HEK293 (cell line): Measurements from ENCODE around the gene COL3A1.

ENCODE experiments used
- CTCF ChIA-PET: fragments of 350-600 bp; formaldehyde crosslinking; extraction: SDS; loops from one replicate; lab custom pipeline; 2021; ENCODE audit warnings: antibody characterized with exemption; lab: Yijun Ruan, JAX
- POLR2A ChIA-PET: fragments of 300-600 bp; formaldehyde crosslinking; extraction: SDS; loops from one replicate; lab custom pipeline; 2020; ENCODE audit warnings: antibody characterized with exemption, inconsistent platforms; lab: Yijun Ruan, JAX
- H3K27ac ChIP-seq: fragments of 200-500 bp; sonication (Bioruptor generic); 2 replicates; pipeline ENCODE4 v1.5.1; 2014; ENCODE audit warnings: low read depth, low read length, control low read depth, inconsistent platforms; ENCODE audit errors: extremely low read depth
- H3K36me3 ChIP-seq, 2 experiments: fragments of 200-500 bp in 1 of 2; sonication (Bioruptor generic) in 1 of 2; 1 replicate in 1 of 2; 2 replicates in 1 of 2; pipeline ENCODE4 v1.5.1; 2014 to 2017; ENCODE audit warnings: inconsistent platforms in 2 of 2, low read length in 2 of 2; ENCODE audit not compliant: control insufficient read depth in 2 of 2, insufficient read depth in 1 of 2
- H3K4me1 ChIP-seq: fragments of 200-500 bp; sonication (Bioruptor generic); 2 replicates; pipeline ENCODE4 v1.5.1; 2014; ENCODE audit warnings: mild to moderate bottlenecking, low read length, inconsistent platforms; ENCODE audit not compliant: control insufficient read depth, insufficient read depth
- H3K4me3 ChIP-seq: 2 replicates; pipeline ENCODE4 v1.5.1; 2011; ENCODE audit warnings: low read depth, mild to moderate bottlenecking, control low read depth, low read length, moderate library complexity
- H3K9me3 ChIP-seq: fragments of 200-500 bp; sonication (Bioruptor generic); 2 replicates; pipeline ENCODE4 v1.5.1; 2014; ENCODE audit warnings: low read depth, low read length, inconsistent platforms; ENCODE audit not compliant: control insufficient read depth, insufficient read depth
- GLI4 ChIP-seq: fragments of 450-650 bp; formaldehyde crosslinking; IDR thresholded peaks from 2 replicates; pipeline ENCODE4 v1.5.1; 2016; ENCODE audit warnings: missing biosample characterization, missing genetic modification characterization
- MZF1 ChIP-seq: fragments of 450-650 bp; formaldehyde crosslinking; IDR thresholded peaks from 2 replicates; pipeline ENCODE4 v1.5.1; 2017; ENCODE audit warnings: missing biosample characterization, missing genetic modification characterization, borderline replicate concordance
- PRDM1 ChIP-seq: fragments of 450-650 bp; formaldehyde crosslinking; IDR thresholded peaks from 2 replicates; pipeline ENCODE4; 2016; ENCODE audit warnings: missing biosample characterization, missing genetic modification characterization
- SCRT2 ChIP-seq: fragments of 450-650 bp; formaldehyde crosslinking; IDR thresholded peaks from 2 replicates; pipeline ENCODE4 v1.5.1; 2016; ENCODE audit warnings: missing biosample characterization, missing genetic modification characterization
- SETDB1 ChIP-seq: IDR thresholded peaks from one replicate; pipeline ENCODE4 v1.6.1; 2017; ENCODE audit warnings: mild to moderate bottlenecking, low read length, moderate library complexity, mixed read lengths; ENCODE audit not compliant: insufficient read length
- WT1 ChIP-seq: fragments of 450-650 bp; formaldehyde crosslinking; IDR thresholded peaks from 2 replicates; pipeline ENCODE4 v1.5.1; 2016; ENCODE audit warnings: missing biosample characterization, missing genetic modification characterization
- YY1 ChIP-seq: fragments of 450-650 bp; formaldehyde crosslinking; IDR thresholded peaks from 2 replicates; pipeline ENCODE4 v1.5.1; 2018; ENCODE audit warnings: missing biosample characterization, missing genetic modification characterization
- ZBTB7A ChIP-seq: fragments of 450-650 bp; formaldehyde crosslinking; IDR thresholded peaks from 2 replicates; pipeline ENCODE4 v1.5.1; 2016; ENCODE audit warnings: low read depth, missing biosample characterization, missing genetic modification characterization
- ZNF114 ChIP-seq: fragments of 450-650 bp; formaldehyde crosslinking; IDR thresholded peaks from 2 replicates; pipeline ENCODE4 v1.5.0; 2017; ENCODE audit warnings: missing biosample characterization, missing genetic modification characterization
- ZNF169 ChIP-seq: fragments of 450-650 bp; formaldehyde crosslinking; IDR thresholded peaks from 2 replicates; pipeline ENCODE4 v1.5.1; 2016; ENCODE audit warnings: missing biosample characterization, missing genetic modification characterization
- ZNF19 ChIP-seq: fragments of 450-650 bp; formaldehyde crosslinking; IDR thresholded peaks from 2 replicates; pipeline ENCODE4; 2016; ENCODE audit warnings: missing biosample characterization, missing genetic modification characterization, low read depth
- ZNF274 ChIP-seq, 2 experiments: fragments of 200-500 bp in 1 of 2; fragments of 450-650 bp in 1 of 2; sonication (Bioruptor generic) in 1 of 2; formaldehyde crosslinking in 1 of 2; IDR thresholded peaks; 2 replicates each; pipeline versions ENCODE4 v1.5.1 to v1.6.1; 2014 to 2016; ENCODE audit warnings: borderline replicate concordance in 1 of 2, inconsistent platforms in 1 of 2, low read length in 1 of 2, missing biosample characterization in 1 of 2, missing genetic modification characterization in 1 of 2
- ZNF404 ChIP-seq: fragments of 450-650 bp; formaldehyde crosslinking; IDR thresholded peaks from 2 replicates; pipeline ENCODE4 v1.5.1; 2017; ENCODE audit warnings: missing biosample characterization, missing genetic modification characterization
- ZNF423 ChIP-seq: fragments of 450-650 bp; formaldehyde crosslinking; IDR thresholded peaks from 2 replicates; pipeline ENCODE4 v1.5.1; 2016; ENCODE audit warnings: missing biosample characterization, missing genetic modification characterization
- ZNF514 ChIP-seq: fragments of 450-650 bp; formaldehyde crosslinking; IDR thresholded peaks from 2 replicates; pipeline ENCODE4 v1.5.1; 2016; ENCODE audit warnings: missing biosample characterization, missing genetic modification characterization
- ZNF529 ChIP-seq: fragments of 450-650 bp; formaldehyde crosslinking; IDR thresholded peaks from 2 replicates; pipeline ENCODE4 v1.5.1; 2017; ENCODE audit warnings: missing genetic modification characterization, missing biosample characterization; ENCODE audit not compliant: insufficient replicate concordance
- ZNF530 ChIP-seq: fragments of 450-650 bp; formaldehyde crosslinking; IDR thresholded peaks from 2 replicates; pipeline ENCODE4 v1.5.1; 2016; ENCODE audit warnings: low read depth, missing biosample characterization, missing genetic modification characterization
- ZNF548 ChIP-seq: fragments of 450-650 bp; formaldehyde crosslinking; IDR thresholded peaks from 2 replicates; pipeline ENCODE4 v1.5.1; 2016; ENCODE audit warnings: missing biosample characterization, missing genetic modification characterization
- ZNF555 ChIP-seq: fragments of 450-650 bp; formaldehyde crosslinking; conservative IDR thresholded peaks from 2 replicates; pipeline ENCODE4 v1.5.1; 2017; ENCODE audit warnings: missing biosample characterization, mild to moderate bottlenecking, missing genetic modification characterization, inconsistent platforms
- ZNF596 ChIP-seq: fragments of 450-650 bp; IDR thresholded peaks from 2 replicates; pipeline ENCODE4 v1.5.0; 2018; ENCODE audit warnings: missing biosample characterization, mild to moderate bottlenecking, missing genetic modification characterization, moderate library complexity
- ZNF654 ChIP-seq: fragments of 450-650 bp; formaldehyde crosslinking; IDR thresholded peaks from 2 replicates; pipeline ENCODE4 v1.5.1; 2016; ENCODE audit warnings: low read depth, missing biosample characterization, missing genetic modification characterization
- ZNF670 ChIP-seq: fragments of 450-650 bp; formaldehyde crosslinking; IDR thresholded peaks from 2 replicates; pipeline ENCODE4 v1.5.1; 2016; ENCODE audit warnings: missing biosample characterization, missing genetic modification characterization, low read depth
- ZNF768 ChIP-seq: fragments of 450-650 bp; formaldehyde crosslinking; IDR thresholded peaks from 2 replicates; pipeline ENCODE4 v1.5.1; 2018; ENCODE audit warnings: missing biosample characterization, mild to moderate bottlenecking, missing genetic modification characterization
- ZSCAN16 ChIP-seq: fragments of 450-650 bp; formaldehyde crosslinking; IDR thresholded peaks from 2 replicates; pipeline ENCODE4 v1.5.1; 2016; ENCODE audit warnings: missing biosample characterization, missing genetic modification characterization
- TF ChIP-seq, protein P1 (sequence below): fragments of 450-650 bp; formaldehyde crosslinking; IDR thresholded peaks from 2 replicates; pipeline ENCODE4 v1.5.1; 2016; ENCODE audit warnings: missing biosample characterization, missing genetic modification characterization
- TF ChIP-seq, protein P2 (sequence below): fragments of 450-650 bp; formaldehyde crosslinking; IDR thresholded peaks from 2 replicates; pipeline ENCODE4 v1.5.1; 2016; ENCODE audit warnings: missing biosample characterization, missing genetic modification characterization

COL3A1 gene

DNA sequence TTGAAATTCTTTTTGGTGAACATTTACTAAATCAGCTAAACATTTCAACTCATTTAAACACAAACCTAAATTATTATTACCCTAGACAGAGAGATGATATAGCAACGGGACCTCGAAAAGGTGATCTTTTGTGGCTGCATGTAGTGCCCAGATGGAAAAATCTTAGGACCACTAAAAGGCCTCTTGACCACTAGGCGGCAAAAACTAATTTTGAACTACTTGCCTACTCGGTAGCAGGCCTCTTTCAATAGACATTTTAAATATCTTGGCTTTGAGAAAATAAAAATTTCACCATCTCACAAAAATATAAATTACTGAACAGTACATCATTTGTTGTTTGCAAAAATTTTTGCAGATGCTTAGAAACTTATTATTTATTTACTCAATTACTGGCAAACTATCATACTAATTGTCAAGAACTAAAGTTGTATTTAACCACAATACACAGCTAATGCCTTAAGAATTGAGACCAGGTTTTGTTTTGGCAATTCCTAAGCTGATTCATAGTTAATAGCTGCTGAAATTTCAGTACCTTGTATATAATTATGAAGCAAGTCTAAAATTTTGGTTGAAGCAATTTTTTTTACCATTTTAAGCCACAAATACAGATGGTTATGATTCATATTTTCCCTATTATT is 9.4 kb downstream of the COL3A1 start (continued):
- no peak for TF ChIP-seq SETDB1
- TF ChIP-seq, all 188 proteins: peak for 0

DNA sequence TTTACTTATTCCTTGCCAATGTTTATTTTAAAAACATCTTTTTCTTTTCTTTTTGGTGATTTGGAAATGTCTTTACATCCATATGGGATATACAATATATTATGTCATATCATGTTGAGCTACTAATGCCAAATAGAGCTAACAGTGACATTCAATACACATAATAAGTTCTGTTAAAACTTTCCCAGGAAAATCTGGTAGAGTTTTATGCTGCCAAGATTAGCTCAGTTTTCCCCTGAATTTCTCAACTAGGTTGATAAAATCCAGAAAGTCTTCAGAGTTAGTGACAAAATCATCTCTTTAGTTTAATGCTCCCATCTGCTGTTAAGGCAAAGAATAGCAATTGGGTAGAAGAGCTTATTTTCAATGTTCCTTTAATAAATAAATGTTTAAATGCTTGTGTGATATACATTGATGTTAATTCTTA is 9.9 kb downstream of the COL3A1 start:
- no peak for TF ChIP-seq ZNF404 (tag by site-specific recombination)
- TF ChIP-seq ZNF169 = no peak
- no peak for TF ChIP-seq ZNF274 (IDR thresholded peaks at IDR 0.05; ENCODE audit: low read length)
- no peak for TF ChIP-seq ZNF274 (tag by site-specific recombination; IDR thresholded peaks at IDR 0.05; ENCODE audit: borderline replicate concordance)
- no peak for TF ChIP-seq PRDM1
- TF ChIP-seq ZNF114 (tag by site-specific recombination) = no peak
- no peak for TF ChIP-seq SETDB1
- TF ChIP-seq ZNF514 (tag by site-specific recombination) = no peak
- TF ChIP-seq ZNF423 = no peak
- TF ChIP-seq ZNF654 (tag by site-specific recombination) = no peak; the same call in 1 of the 2 replicates
- TF ChIP-seq, protein P1, sequence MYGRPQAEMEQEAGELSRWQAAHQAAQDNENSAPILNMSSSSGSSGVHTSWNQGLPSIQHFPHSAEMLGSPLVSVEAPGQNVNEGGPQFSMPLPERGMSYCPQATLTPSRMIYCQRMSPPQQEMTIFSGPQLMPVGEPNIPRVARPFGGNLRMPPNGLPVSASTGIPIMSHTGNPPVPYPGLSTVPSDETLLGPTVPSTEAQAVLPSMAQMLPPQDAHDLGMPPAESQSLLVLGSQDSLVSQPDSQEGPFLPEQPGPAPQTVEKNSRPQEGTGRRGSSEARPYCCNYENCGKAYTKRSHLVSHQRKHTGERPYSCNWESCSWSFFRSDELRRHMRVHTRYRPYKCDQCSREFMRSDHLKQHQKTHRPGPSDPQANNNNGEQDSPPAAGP (tag by site-specific recombination) = no peak
- no peak for TF ChIP-seq GLI4 (tag by site-specific recombination)
- no peak for TF ChIP-seq YY1
- no peak for TF ChIP-seq ZNF530 (tag by site-specific recombination)
- no peak for TF ChIP-seq ZNF548 (tag by site-specific recombination)
- no peak for TF ChIP-seq ZNF555 (tag by site-specific recombination)
- Histone ChIP-seq H3K27ac (no peak overlapping the region), H3K4me1 (no peaks in the 10 kb centered on the region), H3K4me3 (no peak overlapping the region), H3K9me3 (no peaks in the 10 kb centered on the region), H3K36me3 (no peaks in the 10 kb centered on the region)
- CTCF ChIA-PET = interaction anchor here (0.5 to 2.2 kb wide), 10 partner anchors 15 to 852 kb away, joined by 3 to 15 read pairs (median 4); no protein-coding TSS in a partner anchor
- POLR2A ChIA-PET = no interaction called here

GRCh38 chr2:188984680-188985079 is 10.5 kb downstream of the COL3A1 start:
- no peaks in the 10 kb centered on the region for H3K9me3 ChIP-seq
- H3K4me1 ChIP-seq = no peaks in the 10 kb centered on the region
- no peaks in the 10 kb centered on the region for H3K36me3 ChIP-seq
- ChIA-PET CTCF (interaction anchor here (0.5 to 2.2 kb wide), 7 partner anchors 91 to 853 kb away, joined by 3 to 15 read pairs (median 4); no protein-coding TSS in a partner anchor), POLR2A (no interaction called here)
- no peak overlapping the region for H3K27ac ChIP-seq
- TF ChIP-seq ZNF670 (tag by site-specific recombination) = no peak
- TF ChIP-seq SCRT2 (tag by site-specific recombination) = no peak
- no peak for TF ChIP-seq MZF1 (tag by site-specific recombination)
- no peak for TF ChIP-seq ZNF596
- no peak for TF ChIP-seq ZNF19 (tag by site-specific recombination)
- TF ChIP-seq ZNF768 (tag by site-specific recombination) = no peak
- TF ChIP-seq ZBTB7A (tag by site-specific recombination) = no peak
- no peak for TF ChIP-seq WT1 (tag by site-specific recombination)
- no peak for TF ChIP-seq ZNF529 (tag by site-specific recombination)
- TF ChIP-seq, protein P2, sequence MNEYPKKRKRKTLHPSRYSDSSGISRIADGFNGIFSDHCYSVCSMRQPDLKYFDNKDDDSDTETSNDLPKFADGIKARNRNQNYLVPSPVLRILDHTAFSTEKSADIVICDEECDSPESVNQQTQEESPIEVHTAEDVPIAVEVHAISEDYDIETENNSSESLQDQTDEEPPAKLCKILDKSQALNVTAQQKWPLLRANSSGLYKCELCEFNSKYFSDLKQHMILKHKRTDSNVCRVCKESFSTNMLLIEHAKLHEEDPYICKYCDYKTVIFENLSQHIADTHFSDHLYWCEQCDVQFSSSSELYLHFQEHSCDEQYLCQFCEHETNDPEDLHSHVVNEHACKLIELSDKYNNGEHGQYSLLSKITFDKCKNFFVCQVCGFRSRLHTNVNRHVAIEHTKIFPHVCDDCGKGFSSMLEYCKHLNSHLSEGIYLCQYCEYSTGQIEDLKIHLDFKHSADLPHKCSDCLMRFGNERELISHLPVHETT = no peak
- TF ChIP-seq ZSCAN16 (tag by site-specific recombination) = no peak
- no peak overlapping the region for H3K4me3 ChIP-seq
